Keratinocyte (primary cell): ENCODE measurements around the gene IFNB1. TPM values are rescaled to one million over a fixed set of nuclear protein-coding genes. Genes with fewer than 3 reads are reported as not detected.

ENCODE experiments used
- DNase-seq: peaks from one replicate; pipeline ENCODE4 v3.0.0-alpha.2; 2011; ENCODE audit warnings: low read depth, missing footprints, low spot score
- FAIRE-seq: peaks from 2 replicates; lab custom pipeline; 2011; peaks lifted over from hg19 to GRCh38; lab: Jason Lieb, UNC
- H2AFZ ChIP-seq: 2 replicates; pipeline ENCODE4 v1.6.0; 2012; ENCODE audit warnings: low read length, control low read depth, inconsistent platforms; ENCODE audit not compliant: control insufficient read depth
- H3K27ac ChIP-seq: 2 replicates; pipeline ENCODE4 v1.5.1; 2011; ENCODE audit warnings: low read length; ENCODE audit not compliant: control insufficient read depth, insufficient read depth
- H3K27me3 ChIP-seq: 3 replicates; pipeline ENCODE4 v1.6.0; 2011; ENCODE audit warnings: low read length; ENCODE audit not compliant: control insufficient read depth, insufficient read depth; ENCODE audit errors: extremely low read depth
- H3K36me3 ChIP-seq, 2 experiments: 2 replicates in 1 of 2; 3 replicates in 1 of 2; pipeline ENCODE4 v1.5.1; 2011; ENCODE audit warnings: low read length in 2 of 2, mild to moderate bottlenecking in 1 of 2; ENCODE audit not compliant: control insufficient read depth in 2 of 2, insufficient read depth in 2 of 2; ENCODE audit errors: extremely low read depth in 1 of 2
- H3K4me1 ChIP-seq: 3 replicates; pipeline ENCODE4 v1.5.1; 2011; ENCODE audit warnings: low read length; ENCODE audit not compliant: control insufficient read depth, insufficient read depth; ENCODE audit errors: extremely low read depth
- H3K4me2 ChIP-seq: 3 replicates; pipeline ENCODE4 v1.6.0; 2011; ENCODE audit warnings: low read depth, low read length; ENCODE audit not compliant: control insufficient read depth, insufficient read depth; ENCODE audit errors: extremely low read depth
- H3K4me3 ChIP-seq, 3 experiments: fragments of 200-600 bp in 1 of 3; sonication (generic) in 1 of 3; 2 replicates in 2 of 3; 3 replicates in 1 of 3; pipeline ENCODE4 v1.5.1; 2011 to 2016; ENCODE audit warnings: low read length in 3 of 3, mild to moderate bottlenecking in 3 of 3, control low read depth in 2 of 3, inconsistent platforms in 1 of 3, low read depth in 1 of 3, mixed read lengths in 1 of 3, mixed run types in 1 of 3, moderate library complexity in 1 of 3; ENCODE audit not compliant: control insufficient read depth in 2 of 3, insufficient read depth in 2 of 3; ENCODE audit errors: extremely low read depth in 1 of 3
- H3K79me2 ChIP-seq: 2 replicates; pipeline ENCODE4 v1.6.0; 2012; ENCODE audit warnings: low read length; ENCODE audit not compliant: control insufficient read depth, insufficient read depth
- H3K9ac ChIP-seq: 3 replicates; pipeline ENCODE4 v1.6.0; 2011; ENCODE audit warnings: low read length; ENCODE audit not compliant: control insufficient read depth, insufficient read depth; ENCODE audit errors: extremely low read depth
- H3K9me1 ChIP-seq: 3 replicates; pipeline ENCODE4 v1.6.0; 2011; ENCODE audit warnings: low read length; ENCODE audit not compliant: control insufficient read depth, insufficient read depth; ENCODE audit errors: extremely low read depth
- H3K9me3 ChIP-seq: 2 replicates; pipeline ENCODE4 v1.5.1; 2012; ENCODE audit warnings: low read depth, low read length; ENCODE audit not compliant: control insufficient read depth
- H4K20me1 ChIP-seq: 3 replicates; pipeline ENCODE4 v1.6.0; 2011; ENCODE audit warnings: low read length; ENCODE audit not compliant: control insufficient read depth, insufficient read depth; ENCODE audit errors: extremely low read depth
- EZH2 ChIP-seq: IDR thresholded peaks from one replicate; pipeline ENCODE4 v1.6.1; 2012; ENCODE audit warnings: inconsistent platforms, mild to moderate bottlenecking, low read length, moderate library complexity
- dilution Hi-C: fragments of 300-500 bp; cut with MboI; formaldehyde crosslinking; loops from one replicate; pipeline ENCODE4 v1.7.0; 2020; ENCODE audit warnings: low sequenced_read_pairs; ENCODE audit not compliant: extremely low pct_ligation_motif_present
- polyA plus RNA-seq, 5 experiments: library from polyadenylated mRNA; depleted of rRNA in 3 of 5; stranded (reverse) in 3 of 5; stranded (forward) in 1 of 5; unstranded in 1 of 5; fragments of >200 nt; gene quantifications; 1 replicate in 1 of 5; 2 replicates in 3 of 5; 3 replicates in 1 of 5; pipeline versions ENCODE4 v1.2.1 to v1.2.3, GENCODE V29; 2011 to 2012; ENCODE audit warnings: missing spikeins in 2 of 5, low read depth in 1 of 5, low replicate concordance in 1 of 5
- TF ChIP-seq, protein P1 (sequence below), 3 experiments: IDR thresholded peaks in 1 of 3; conservative IDR thresholded peaks in 1 of 3; optimal IDR thresholded peaks in 1 of 3; 2 replicates in 2 of 3; 3 replicates in 1 of 3; pipeline versions ENCODE3 to v1.5.1; 2011; ENCODE audit warnings: low read length in 3 of 3, mild to moderate bottlenecking in 3 of 3, moderate library complexity in 2 of 3, control low read depth in 1 of 3, inconsistent platforms in 1 of 3; ENCODE audit not compliant: insufficient read depth in 2 of 3; ENCODE audit errors: extremely low read depth in 1 of 3

Gene IFNB1
- polyA plus RNA-seq, 1 donor (not counting 4 experiments of a cell fraction or from before 2014, with no cell fraction given), result 0.07 TPM

DNA sequence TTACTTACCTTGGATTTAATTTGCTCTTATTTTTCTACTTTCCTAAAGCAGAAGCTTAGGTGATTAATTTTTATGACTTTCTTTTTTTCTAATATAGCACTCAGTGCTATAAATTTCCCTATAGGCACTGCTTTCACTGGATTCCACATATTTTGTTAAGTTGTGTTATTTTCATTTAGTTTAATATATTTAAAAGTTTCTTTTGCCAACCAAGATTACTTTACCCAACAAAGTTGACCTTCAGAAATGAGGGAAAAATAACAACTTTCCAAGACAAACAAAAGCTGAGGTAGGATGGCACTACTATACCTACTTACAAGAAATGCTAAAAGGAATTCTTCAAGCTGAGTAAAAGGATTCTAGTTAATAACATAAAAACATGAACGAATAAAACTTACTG is 8.8 kb upstream of the IFNB1 start:
- no peaks in the 10 kb centered on the region for H3K9me1 ChIP-seq

DNA sequence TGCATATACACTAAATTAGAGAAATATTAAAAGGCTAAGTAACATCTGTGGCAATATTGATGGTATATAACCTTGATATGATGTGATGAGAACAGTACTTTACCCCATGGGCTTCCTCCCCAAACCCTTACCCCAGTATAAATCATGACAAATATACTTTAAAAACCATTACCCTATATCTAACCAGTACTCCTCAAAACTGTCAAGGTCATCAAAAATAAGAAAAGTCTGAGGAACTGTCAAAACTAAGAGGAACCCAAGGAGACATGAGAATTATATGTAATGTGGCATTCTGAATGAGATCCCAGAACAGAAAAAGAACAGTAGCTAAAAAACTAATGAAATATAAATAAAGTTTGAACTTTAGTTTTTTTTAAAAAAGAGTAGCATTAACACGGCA is 7.3 kb upstream of the IFNB1 start:
- Histone ChIP-seq H3K27ac (no peak overlapping the region), H4K20me1 (no peaks in the 10 kb centered on the region), H3K27me3 (no peaks in the 10 kb centered on the region), H3K4me3 (no peak overlapping the region), H2AFZ (no peak overlapping the region), H3K4me1 (no peaks in the 10 kb centered on the region), H3K36me3 (no peaks in the 10 kb centered on the region), H3K9me1 (no peaks in the 10 kb centered on the region), H3K9me3 (peaks cover 2% of the 10 kb centered on the region), H3K79me2 (no peaks in the 10 kb centered on the region), H3K9ac (no peak overlapping the region), H3K4me2 (no peak overlapping the region)
- TF ChIP-seq EZH2, result no peak
- TF ChIP-seq, protein P1, sequence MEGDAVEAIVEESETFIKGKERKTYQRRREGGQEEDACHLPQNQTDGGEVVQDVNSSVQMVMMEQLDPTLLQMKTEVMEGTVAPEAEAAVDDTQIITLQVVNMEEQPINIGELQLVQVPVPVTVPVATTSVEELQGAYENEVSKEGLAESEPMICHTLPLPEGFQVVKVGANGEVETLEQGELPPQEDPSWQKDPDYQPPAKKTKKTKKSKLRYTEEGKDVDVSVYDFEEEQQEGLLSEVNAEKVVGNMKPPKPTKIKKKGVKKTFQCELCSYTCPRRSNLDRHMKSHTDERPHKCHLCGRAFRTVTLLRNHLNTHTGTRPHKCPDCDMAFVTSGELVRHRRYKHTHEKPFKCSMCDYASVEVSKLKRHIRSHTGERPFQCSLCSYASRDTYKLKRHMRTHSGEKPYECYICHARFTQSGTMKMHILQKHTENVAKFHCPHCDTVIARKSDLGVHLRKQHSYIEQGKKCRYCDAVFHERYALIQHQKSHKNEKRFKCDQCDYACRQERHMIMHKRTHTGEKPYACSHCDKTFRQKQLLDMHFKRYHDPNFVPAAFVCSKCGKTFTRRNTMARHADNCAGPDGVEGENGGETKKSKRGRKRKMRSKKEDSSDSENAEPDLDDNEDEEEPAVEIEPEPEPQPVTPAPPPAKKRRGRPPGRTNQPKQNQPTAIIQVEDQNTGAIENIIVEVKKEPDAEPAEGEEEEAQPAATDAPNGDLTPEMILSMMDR (optimal IDR thresholded peaks at IDR 0.05 in 1 of 3, IDR thresholded peaks at IDR 0.05 in 1 of 3, conservative IDR thresholded peaks at IDR 0.05 in 1 of 3; ENCODE audit: extremely low read depth in 1 of 3, insufficient read depth in 2 of 3, low read length in 3 of 3), result no peak
- DNase-seq (no peak), FAIRE-seq (no peak)
- dilution Hi-C loops, result no loop called here

More for the DNA sequence above, 8.8 kb upstream of the IFNB1 start:
- Histone ChIP-seq H3K4me1 (no peaks in the 10 kb centered on the region), H2AFZ (no peak overlapping the region), H4K20me1 (no peaks in the 10 kb centered on the region), H3K27me3 (no peaks in the 10 kb centered on the region), H3K27ac (no peak overlapping the region), H3K79me2 (no peaks in the 10 kb centered on the region), H3K9me3 (peaks cover 2% of the 10 kb centered on the region), H3K4me3 (no peak overlapping the region), H3K9ac (no peak overlapping the region), H3K4me2 (no peak overlapping the region), H3K36me3 (no peaks in the 10 kb centered on the region)
- FAIRE-seq (no peak), DNase-seq (no peak)
- TF ChIP-seq, protein P1 (optimal IDR thresholded peaks at IDR 0.05 in 1 of 3, IDR thresholded peaks at IDR 0.05 in 1 of 3, conservative IDR thresholded peaks at IDR 0.05 in 1 of 3; ENCODE audit: extremely low read depth in 1 of 3, insufficient read depth in 2 of 3, low read length in 3 of 3), result no peak
- dilution Hi-C loops, result no loop called here
